RKO (cell line): ENCODE results near the gene CASQ2.

Source experiments
- DNase-seq: peaks from one replicate; pipeline ENCODE4 v3.0.0-alpha.2; 2016; ENCODE audit warnings: low spot score

The CASQ2 gene

DNA sequence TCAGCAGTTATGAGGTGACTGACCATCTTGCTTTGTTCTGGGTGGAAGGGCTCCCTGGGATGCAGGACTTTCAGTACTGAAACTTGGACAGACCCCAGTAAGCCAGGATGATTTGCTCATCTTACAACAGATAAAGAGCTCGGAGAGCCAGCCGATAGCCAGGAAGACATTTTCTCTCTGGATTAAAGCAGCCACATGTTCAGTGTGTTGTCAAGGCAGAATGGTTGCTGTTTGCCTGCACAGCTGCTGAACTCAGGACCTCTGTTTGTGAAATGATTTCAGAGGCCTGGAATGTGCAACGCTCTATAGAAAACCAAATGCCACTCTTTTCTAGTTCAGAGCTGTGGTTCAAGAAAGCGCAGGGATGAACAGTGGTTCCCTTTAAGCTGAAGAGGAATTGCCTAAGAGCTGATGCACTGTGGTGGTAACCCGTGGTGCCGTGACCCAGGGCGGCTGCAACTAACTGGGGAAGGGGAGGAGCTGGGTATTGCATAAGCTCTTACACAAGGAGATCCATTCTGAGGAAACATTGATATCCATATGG, 40.7 kb downstream of the CASQ2 start:
- DNase-seq: no peak

DNA sequence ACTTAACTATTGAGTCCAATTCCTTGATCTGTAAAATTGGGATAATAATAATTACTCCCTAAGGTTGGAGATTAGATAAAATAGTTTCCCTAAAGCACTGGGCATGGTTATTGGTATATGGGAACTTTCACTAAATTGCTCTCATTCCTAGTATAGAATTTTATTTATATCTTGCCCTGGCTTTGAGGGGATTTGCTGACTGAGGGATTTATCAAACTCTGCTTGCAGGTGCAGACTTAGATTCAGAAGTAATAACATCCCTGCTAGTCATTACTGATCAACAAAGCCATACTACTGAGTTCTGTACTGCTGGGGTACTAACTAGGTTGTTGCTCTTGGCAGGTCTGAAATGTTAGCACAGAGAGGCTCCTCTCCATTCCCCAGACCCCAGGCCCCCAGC, 41.9 kb downstream of the CASQ2 start:
- no peak for DNase-seq

DNA sequence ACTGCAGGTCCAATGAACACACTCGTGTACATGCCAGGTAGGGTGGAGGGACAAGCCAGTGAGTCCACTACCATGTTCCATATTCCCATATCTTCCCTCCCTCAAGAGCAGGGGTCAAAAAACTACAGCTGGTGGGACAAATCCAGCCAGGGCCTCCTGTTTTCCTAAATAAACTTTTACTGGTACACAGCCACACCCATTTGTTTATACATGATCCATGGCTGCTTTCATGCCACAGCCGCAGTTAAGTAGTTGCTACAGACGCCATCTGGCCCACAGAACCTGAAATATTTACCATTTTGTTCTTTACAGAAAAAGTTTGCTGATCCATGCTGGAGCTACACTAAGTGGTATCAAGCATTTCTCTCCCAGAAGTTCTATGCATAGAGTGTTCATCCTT, 42.4 kb downstream of the CASQ2 start:
- no peak for DNase-seq

DNA sequence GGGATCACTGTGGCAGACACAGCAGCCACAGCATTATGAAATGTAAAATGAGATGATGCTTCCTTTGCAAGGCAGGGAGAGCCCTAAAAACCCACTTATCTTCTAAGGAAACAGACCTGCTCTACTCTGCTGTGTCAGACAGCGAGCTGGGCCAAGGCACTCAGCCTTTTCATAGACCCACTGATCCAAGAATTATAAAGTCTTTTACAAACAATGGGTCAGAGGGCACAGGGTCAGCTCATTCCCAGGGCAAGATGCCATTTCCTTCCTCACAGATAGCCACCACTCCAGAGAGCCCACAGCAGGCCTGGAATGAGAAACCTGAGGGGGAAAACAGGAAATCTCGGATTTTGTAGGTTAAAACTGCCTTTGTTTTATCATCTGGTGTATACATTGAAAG, 42.9 kb downstream of the CASQ2 start:
- DNase-seq: no peak

DNA sequence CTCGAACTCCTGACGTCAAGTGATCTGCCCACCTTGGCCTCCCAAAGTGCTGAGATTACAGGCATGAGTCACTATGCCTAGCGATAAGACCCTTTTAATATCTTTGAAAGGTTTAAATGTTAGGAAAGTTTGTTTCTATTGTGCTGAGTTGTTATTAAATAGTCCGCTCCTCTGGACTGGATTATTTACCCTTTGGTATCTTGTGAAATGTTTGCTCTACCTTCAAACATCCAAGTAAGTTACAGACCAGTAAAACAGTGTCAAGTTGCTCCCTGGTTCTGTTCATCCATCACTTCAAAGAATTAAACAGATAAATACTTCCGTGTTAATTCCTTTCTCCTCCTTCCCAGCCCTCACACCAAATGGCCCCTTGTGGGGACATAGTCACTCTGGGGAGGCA, 44.8 kb downstream of the CASQ2 start:
- no peak for DNase-seq

DNA sequence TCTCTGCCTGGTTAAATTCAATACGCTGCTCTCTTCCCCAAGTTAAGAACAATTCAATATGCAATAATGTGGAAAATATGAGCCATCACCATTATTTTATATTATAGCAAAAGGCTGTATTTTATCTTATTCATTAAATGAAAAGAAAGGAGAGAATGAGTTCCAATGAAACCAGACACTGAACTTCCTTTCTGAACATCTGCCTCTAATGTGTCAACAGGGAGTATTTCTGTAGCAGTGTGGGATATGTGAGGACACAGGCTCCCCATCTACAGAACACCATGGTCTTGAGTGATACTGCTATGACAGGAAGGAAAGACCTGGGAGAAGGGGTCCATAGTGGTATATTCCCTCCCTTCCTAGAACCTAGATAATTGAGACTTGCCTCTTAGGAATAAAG, 46.3 kb downstream of the CASQ2 start:
- DNase-seq: no peak

DNA sequence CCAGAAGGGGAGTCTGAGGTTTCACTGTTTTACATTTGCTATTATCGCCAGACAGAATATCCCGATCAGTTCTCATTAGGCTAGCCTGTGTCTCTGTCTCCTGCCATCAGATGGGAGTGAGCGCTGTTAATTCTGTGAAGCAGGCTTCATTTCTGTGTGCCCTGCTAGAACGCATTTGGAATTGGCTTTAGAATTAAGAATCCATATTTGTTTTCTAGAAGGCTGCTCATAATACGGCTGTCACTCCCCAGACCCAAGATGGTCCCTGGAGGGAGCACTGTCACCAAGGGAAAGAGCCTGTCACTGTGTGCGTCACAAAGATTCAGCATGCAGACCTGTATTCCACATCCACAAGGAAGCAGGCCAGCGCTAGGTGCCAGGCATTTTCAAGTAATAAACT, 49.2 kb downstream of the CASQ2 start:
- DNase-seq: no peak

DNA sequence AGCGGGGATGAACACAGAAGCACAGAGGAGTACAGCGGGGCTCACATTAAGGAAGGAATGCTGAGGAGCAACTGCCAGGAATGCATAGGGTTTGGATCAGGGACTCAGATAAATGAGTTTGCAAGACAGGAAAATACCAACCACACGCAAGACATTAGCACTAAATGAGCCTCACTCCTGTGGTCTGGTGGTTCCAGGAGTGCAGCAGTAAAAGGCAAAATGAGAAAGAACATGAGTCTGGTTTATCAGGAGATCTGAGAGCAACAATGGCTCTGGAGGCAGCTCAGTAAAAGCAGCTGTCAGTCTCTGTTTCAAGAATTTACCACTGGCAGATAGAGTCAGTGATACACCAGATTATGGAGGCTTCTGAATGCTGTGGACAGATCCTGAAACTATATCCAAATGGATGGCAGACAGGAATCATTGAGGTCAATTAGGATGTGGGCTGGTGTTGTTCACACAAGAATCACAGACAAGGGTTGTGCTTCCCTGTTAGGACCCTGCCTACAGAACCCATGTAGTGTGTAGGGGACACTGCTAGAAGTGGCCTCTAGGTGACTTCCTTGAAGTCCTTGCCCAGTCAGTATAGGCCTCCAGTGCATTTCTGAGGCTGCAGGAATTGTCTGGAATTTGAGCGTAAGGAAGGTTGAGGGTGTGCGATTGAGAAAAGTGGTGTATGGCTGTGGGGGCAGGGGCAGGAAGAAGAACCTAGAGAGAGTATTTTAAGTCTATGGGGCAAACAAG, 50.3 kb downstream of the CASQ2 start:
- no peak for DNase-seq

DNA sequence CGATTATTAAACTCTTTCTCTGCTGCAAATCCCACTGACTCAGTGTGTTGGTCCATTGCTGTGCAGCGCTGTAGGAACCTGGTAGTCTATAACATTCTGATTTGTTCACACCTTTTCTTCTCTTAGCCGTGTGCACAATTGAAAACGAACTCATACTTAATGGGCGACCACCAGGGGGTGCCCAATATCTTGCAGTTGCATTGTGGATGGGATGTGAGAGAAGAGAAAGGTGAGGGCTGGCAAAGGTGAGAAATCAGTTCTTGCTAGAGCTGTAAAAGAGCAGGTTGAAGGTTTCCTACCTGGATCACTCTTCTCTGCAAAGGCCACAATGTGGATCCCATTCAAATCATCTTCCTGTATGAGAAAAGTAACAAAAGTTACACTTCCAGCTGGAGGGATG, 51.0 kb downstream of the CASQ2 start:
- DNase-seq: no peak

DNA sequence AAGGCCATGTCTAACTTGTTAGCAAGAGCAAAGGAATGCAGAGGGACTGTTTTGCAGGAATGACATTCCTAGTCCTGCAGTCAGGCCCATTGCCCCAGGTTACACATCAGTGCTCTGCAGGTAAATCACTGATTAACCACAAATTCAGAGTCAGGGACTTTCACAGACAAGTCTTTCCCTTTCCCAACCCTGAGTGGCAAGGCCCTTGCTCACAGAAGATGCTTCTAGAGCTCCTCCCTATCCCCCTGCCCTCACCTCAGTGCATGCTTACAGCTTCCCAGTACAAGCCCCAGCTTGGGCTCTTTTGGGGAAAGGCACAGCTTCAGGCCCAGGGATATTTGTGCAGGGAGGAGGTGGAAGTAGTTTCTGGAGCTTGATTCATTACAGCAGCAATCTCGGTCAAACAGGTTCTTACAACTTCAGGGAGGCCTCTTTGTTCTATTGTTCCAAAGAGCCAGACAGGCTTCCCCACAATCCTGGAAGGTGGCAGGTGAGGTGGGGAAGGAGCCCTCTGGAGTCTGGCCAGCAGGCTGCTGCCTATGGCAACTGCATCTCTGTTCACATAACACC, 53.9 kb downstream of the CASQ2 start:
- DNase-seq: no peak

DNA sequence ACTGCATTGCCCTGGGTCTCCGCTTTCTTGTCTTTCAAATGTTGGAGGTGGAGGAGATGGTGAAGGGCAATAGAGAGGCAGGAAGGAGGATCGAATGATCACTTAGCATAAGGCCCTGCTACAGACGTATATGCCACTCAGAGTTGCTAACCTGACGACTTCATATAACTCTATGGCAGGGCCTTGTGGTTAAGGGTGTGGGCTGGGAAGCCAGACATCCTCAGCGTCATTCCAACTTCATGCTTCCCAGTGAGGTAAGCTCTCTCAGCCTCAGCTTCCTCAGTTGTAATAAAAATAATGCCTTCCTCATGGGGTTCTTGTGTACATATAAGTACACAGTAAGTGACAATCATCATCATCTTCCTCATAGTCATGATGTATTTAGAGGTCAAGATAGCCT, 54.6 kb downstream of the CASQ2 start:
- DNase-seq: no peak

DNA sequence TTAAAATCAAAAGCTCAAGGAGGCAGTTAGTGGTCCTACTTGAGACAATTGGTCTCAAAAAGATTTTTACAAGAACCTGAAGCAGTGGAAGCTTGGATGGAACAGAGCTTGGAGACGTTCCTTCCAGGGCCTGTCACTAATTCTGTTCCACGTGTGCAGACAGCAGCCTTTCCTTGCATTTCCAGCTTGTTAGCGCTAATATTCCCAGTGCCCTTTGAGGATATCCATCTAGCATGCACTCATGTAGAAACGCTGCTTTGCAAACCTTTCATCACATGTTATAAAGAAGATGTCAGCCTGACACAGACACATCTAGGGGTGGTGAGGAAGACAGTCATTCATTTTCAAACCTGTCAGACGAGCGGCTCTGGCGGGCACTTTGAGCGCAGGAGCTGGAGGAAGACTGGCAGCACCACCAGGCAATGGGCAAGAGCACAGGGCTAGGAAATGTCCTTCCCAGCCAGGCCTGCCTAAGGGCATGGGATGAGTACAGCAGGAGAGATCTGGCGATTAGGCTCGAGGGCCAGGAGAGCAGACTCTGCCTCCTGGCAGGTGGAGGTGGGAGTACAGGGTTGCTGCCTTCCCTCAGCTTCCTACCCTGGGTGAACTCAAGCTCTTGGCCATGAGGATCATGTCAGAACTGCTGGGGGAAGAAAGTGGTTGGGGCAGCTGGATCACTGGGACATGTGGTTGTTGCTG, 55.5 kb downstream of the CASQ2 start:
- no peak for DNase-seq

DNA sequence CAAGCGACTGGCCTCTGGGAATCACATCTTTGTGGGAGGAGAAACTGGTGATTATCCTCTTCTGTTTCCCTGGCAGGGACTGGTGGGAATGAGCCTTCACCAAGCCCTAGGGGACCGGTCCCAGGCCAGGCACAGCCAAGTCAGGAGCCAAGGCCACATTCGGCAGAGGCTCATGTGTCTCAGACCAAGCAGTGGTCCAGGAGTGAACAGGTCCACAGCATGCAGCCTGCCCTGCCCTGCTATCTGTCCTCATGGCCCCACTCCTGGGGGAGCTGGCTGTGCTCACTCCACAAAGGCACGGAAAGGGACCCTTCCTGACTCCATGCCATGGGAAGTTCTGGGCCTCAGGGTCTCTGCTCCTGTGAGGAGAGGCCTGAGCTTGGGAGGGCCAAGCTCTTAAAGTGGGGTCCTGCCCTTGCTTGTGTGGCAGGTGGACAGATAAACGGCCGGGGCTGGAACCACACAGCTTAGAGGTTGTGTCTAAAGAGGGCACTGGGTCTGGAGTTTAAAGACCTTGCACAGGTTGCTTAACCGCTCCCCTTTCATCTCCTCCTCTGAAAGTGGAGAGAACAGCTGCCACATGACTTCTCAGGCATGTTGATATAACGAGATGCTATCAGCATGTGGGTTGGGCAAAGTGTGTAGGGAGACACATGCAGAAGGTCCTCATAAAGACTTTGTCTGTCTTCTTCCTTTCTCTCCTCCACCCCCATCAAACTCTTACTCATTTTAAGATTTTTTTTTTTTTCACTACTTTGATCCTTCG, 57.5 kb downstream of the CASQ2 start:
- no peak for DNase-seq

DNA sequence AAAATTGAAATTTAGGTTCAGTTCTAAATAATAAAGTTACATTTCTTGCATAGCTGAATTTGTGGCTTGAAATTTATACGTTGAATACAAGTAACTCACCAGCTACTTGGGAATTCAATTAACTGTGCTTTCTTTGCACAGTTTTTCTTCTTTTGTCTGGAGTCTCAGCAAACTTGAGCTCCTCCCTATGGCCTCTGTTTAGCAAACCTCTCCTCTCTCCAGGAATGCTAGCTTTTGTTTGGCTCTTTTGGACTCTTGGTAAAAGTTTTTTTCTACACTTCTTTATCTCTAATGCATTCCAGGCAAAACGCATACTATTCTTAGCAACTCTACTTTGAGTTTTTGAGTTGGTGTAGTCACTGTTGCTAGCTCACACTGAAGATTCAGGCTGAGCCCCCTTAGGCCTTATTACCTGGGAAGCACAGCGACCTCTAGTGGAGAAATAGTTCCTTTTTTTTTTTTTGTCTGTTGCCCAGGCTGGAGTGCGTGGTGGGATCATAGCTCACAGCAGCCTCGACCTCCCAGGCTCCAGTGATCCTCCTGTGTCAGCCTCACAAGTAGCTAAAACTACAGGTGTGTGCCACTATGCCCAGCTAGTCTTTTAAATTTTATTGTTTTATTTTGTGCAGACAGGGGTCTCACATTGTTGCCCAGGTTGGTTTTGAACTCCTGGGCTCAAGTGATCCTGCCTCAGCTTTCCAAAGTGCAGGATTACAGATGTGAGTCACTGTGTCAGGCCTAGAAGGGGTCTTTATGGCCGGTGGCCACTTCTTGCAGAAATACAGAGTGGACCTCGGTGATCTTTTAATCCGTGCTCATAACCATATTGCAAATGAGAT, 61.7 kb downstream of the CASQ2 start:
- peak; percentile 54 for DNase-seq

DNA sequence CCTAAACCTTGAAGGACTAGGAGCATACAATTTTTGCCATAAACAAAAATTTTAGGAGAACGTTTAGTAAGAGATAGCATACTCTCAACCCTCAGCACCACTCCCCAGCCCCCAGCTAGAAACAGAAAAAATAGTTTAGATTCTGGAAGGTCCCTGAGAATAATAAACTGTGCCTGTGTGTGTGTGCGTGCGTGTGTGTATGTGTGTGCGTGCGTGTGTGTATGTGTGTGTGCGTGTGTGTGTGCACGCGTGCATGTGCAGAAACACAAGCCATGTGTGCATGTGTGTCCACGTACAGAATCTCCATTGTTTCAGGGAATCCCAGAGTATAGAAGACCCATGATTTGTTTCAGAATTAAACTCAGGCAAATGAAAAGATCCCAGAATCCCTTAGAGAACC, 62.6 kb downstream of the CASQ2 start:
- DNase-seq: no peak

DNA sequence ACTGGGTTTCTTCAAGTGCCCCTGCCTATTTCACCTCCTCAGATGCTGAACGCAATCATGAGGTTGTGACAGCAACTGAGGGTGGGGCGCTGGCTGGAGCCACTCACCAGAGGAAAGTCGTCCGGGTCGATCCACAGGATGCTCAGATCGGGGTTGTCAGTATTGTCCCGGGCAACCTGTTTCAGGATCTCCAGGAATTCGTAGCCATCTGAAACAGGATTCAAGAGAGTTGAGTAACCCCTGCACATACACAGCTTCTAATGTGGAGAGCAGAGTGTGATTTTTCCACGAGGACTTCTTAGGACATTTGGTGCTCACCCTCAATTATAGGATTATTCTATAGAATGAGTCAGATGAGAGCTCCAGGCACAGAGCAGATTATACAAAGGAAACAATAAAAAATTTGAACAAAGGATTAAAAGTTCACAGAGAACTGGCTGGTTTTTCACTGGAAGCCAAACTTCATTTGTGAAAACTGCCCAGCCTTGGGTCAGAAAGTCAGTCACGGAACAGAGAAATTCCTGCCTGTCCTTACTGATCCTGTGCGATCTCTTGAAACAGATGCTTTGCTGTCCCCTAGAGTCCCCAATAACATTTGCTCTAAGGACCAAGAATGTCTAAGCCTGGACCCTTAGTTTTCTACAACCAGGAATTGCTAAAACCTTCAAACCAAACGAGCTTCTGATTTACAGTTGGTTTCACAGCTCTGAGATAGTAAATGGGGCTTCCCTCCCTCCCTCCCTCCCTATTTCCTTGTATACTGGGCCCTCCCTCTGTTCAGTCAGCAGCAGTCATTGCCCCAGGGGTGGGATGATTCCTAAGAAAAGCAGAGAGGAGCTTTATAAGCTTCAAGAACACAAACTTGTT, 63.2 kb downstream of the CASQ2 start:
- no peak for DNase-seq

DNA sequence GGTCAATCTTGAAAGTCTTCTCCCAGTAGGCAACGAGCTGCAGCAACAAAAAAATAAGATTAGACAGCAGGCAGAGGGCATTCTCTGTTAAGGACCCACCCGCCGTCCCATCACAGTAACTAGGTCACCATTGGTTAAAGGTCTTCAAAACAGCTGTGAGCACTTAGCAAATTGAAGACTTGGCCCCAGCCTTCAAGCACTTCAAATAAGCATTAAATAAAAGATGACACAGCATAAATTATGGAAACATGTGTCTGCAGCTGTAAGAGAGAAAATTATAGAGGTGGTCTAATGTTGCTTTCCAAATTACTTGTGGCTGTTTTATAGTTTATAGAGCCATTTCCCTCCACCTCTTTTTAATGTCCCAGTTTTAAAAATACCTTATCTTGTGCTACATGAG, 65.6 kb downstream of the CASQ2 start:
- DNase-seq: no peak

DNA sequence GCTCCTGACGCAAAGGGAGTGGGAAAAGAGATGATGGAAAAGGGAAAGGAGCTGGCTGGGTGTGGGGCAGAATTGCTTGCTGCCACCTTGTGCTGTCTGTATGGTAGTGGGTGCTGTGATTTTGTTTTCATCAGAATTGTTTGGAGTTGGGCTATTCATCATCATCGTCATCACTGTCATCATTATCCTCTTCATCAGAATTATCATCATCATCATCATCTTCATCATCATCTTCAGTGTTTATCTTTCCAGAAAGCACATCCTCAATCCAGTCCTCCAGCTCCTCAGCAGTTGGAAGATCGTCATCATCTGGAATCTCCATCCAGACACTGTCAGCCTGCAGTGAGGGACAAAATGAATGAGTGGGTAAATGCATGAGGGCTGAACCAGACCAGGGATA, 67.4 kb downstream of the CASQ2 start:
- no peak for DNase-seq

DNA sequence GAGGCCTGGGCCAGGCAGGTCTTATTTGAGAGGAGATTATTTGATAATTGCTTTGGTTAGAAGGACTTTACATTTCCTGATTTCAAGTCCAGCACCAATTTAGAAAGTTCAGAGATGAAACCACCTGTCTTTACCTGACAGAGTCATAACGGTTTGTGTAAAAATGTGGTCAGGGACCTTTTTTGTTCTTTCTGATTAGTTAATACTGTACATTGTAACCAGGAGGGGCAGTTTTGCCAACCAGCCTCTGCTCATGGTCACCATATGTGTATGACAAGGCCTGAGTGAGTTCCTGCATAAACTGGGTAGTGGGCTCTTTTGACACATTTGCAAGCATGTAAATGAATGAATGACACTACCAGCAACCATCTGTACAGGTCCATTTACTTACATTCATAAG, 70.9 kb downstream of the CASQ2 start:
- DNase-seq: no peak

DNA sequence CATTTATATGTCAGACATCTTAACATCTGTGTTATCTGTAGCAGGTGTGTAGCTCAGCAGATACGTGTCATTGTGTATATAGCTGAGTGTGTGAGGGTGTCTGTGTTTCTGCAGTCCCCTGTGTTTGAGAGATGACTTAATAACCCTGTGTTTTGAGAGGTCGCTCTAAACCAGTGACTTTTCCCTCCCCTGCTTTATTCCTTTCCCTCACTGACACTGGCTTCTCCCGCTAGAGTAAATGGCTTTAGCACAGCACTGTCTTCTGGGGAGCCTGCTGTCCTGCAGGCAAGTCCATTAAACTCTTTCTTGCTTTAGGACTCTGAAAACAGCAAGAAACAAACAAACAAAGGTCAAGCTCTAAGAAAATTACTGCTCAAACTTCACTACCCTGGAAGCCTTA, 73.7 kb downstream of the CASQ2 start:
- DNase-seq: no peak

DNA sequence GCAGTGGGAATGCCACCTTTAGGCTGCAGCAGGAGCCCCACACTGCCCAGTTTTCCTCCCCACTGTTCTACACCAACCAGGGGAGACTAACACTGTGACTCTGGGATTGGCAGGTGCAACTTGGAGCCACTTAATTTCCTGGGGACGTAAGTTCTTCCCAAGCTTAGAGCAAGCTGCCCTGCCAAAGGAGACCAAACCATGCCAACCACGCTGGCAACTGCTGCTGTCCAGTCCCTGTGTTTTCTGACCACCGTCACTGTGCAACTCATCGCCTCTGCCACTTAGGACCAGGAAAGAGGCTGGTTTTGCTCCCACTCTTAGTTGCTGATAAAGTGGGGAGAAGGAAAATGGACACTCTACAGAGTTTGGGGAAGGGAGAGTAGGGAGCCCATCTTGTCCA, 76.3 kb downstream of the CASQ2 start:
- no peak for DNase-seq
